WI38 (cell line): Measurements from ENCODE around the gene CAD.

Experiments used
- H3K4me3 ChIP-seq: 2 replicates; pipeline ENCODE4 v1.5.1; 2011; ENCODE audit warnings: low read depth, mild to moderate bottlenecking, control low read depth, low read length
- CTCF ChIP-seq: IDR thresholded peaks from 2 replicates; pipeline ENCODE4 v1.5.1; 2012; ENCODE audit warnings: low read depth, mild to moderate bottlenecking, control low read depth, low read length

Gene CAD

GRCh38 chr2:27261241-27261925 is 44.2 kb downstream of the CAD start:
- no peak for TF ChIP-seq CTCF
- H3K4me3 ChIP-seq = no peak overlapping the region

- H3K4me3 ChIP-seq = no peak overlapping the region
- TF ChIP-seq CTCF = no peak
These were observed 44.7 kb downstream of the CAD start for GRCh38 chr2:27261926-27262298.

GRCh38 chr2:27262379-27263286 is 45.5 kb downstream of the CAD start, which contains the start of gene SLC30A3:
SLC30A3 (minus strand) TSS chr2:27263047; CDS start chr2:27262906, 141 bp downstream.
- no peak for TF ChIP-seq CTCF
- H3K4me3 ChIP-seq = peak within 1 kb of the TSS; percentile 43

GRCh38 chr2:27263287-27264252 is 46.4 kb downstream of the CAD start:
- no peak for TF ChIP-seq CTCF
- 0 out of 2 replicates have a peak overlapping the region, but pooled peaks have one; percentile 8 for H3K4me3 ChIP-seq

- no peak for TF ChIP-seq CTCF
These were observed 47.1 kb downstream of the CAD start for GRCh38 chr2:27264253-27264752.

GRCh38 chr2:27264753-27265535 is 47.8 kb downstream of the CAD start:
- H3K4me3 ChIP-seq = peak overlapping the region; percentile 37
- TF ChIP-seq CTCF = peak; percentile 53

More at GRCh38 chr2:27264253-27264752, 47.1 kb downstream of the CAD start:
- peak overlapping the region; percentile 37 for H3K4me3 ChIP-seq
